SK-N-MC (cell line): ENCODE results near the gene CLDND1.

Experiments used
- EZH2 ChIP-seq: fragments of 200-600 bp; sonication (generic); IDR thresholded peaks from one replicate; pipeline ENCODE4 v1.6.1; 2017; ENCODE audit warnings: antibody characterized with exemption
- POLR2AphosphoS5 ChIP-seq: IDR thresholded peaks from 2 replicates; pipeline ENCODE4 v1.6.1; 2012; ENCODE audit warnings: mild to moderate bottlenecking, low read depth, low read length, borderline replicate concordance

GRCh38 chr3:98518816-98519215 is 3.9 kb downstream of the CLDND1 start:
- no peak for TF ChIP-seq POLR2AphosphoS5
- TF ChIP-seq EZH2 = no peak
